Subcutaneous abdominal adipose tissue (tissue), 5 donors: ENCODE results near the gene RLBP1.
"Not testable (repeated sequence)": the region's sequence is repeated elsewhere in the genome, so short reads cannot be mapped to it uniquely, and the experiment has no call there.

Experiments used
- H3K27ac ChIP-seq: one replicate; pipeline ENCODE4 v1.7.0; 2013; ENCODE audit warnings: low read depth, mild to moderate bottlenecking, inconsistent platforms, low read length, moderate library complexity
- H3K27me3 ChIP-seq, 5 donors: one replicate each; pipeline ENCODE4 v1.7.0; 2013; ENCODE audit warnings: low read length in 5 of 5, inconsistent platforms in 1 of 5; ENCODE audit not compliant: control insufficient read depth in 5 of 5, insufficient read depth in 4 of 5
- H3K36me3 ChIP-seq, 5 donors: one replicate each; pipeline ENCODE4 v1.7.0; 2013; ENCODE audit warnings: low read length in 5 of 5; ENCODE audit not compliant: control insufficient read depth in 5 of 5, insufficient read depth in 5 of 5
- H3K4me1 ChIP-seq, 5 donors: one replicate each; pipeline ENCODE4 v1.7.0; 2013; ENCODE audit warnings: low read length in 5 of 5, mild to moderate bottlenecking in 3 of 5, moderate library complexity in 1 of 5; ENCODE audit not compliant: control insufficient read depth in 5 of 5, insufficient read depth in 5 of 5
- H3K4me3 ChIP-seq, 5 donors: one replicate each; pipeline ENCODE4 v1.7.0; 2013; ENCODE audit warnings: low read length in 5 of 5, low read depth in 1 of 5
- H3K9ac ChIP-seq, 5 donors: one replicate each; pipeline ENCODE4 v1.7.0; 2013; ENCODE audit warnings: low read length in 5 of 5, mild to moderate bottlenecking in 4 of 5, moderate library complexity in 3 of 5
- H3K9me3 ChIP-seq, 5 donors: one replicate each; pipeline ENCODE4 v1.7.0; 2013; ENCODE audit warnings: low read length in 5 of 5; ENCODE audit not compliant: control insufficient read depth in 5 of 5
- donor health status: healthy.
- donor health status: healthy.
- donor health status: healthy.
- donor health status: healthy.
- donor health status: healthy.

RLBP1 gene

GRCh38 chr15:89221543-89221942 lies at the start of gene RLBP1:
TSS of gene RLBP1 (minus strand) at chr15:89221579. CDS start at chr15:89218975, 2,604 bp downstream.
- Histone ChIP-seq H3K4me3 (no peak within 1 kb of the TSS), H3K4me1 (peaks cover 0 to 5% (median 0%) of the 10 kb centered on the region in 5 donors), H3K27me3 (no peaks in the 10 kb centered on the region), H3K9me3 (no peaks in the 10 kb centered on the region), H3K27ac (no peak within 1 kb of the TSS), H3K9ac (no peak within 1 kb of the TSS), H3K36me3 (no peaks in the 10 kb centered on the region)

- not testable (repeated sequence) for H3K4me1 ChIP-seq, H3K27ac ChIP-seq, H3K27me3 ChIP-seq, H3K4me3 ChIP-seq, H3K9ac ChIP-seq, H3K9me3 ChIP-seq, H3K36me3 ChIP-seq
Measured at GRCh38 chr15:89250142-89250541, 28.8 kb upstream of the RLBP1 start.

- Histone ChIP-seq H3K27me3 (no peaks in the 10 kb centered on the region), H3K9me3 (no peaks in the 10 kb centered on the region), H3K4me3 (no peak overlapping the region), H3K27ac (no peak overlapping the region), H3K9ac (no peak overlapping the region), H3K36me3 (no peaks in the 10 kb centered on the region), H3K4me1 (peaks cover 0 to 12% (median 10%) of the 10 kb centered on the region in 5 donors)
Measured at GRCh38 chr15:89248584-89248983, 27.2 kb upstream of the RLBP1 start.

GRCh38 chr15:89247446-89247845 lies 26.1 kb upstream of the RLBP1 start:
- Histone ChIP-seq H3K9me3 (no peaks in the 10 kb centered on the region), H3K36me3 (no peaks in the 10 kb centered on the region), H3K4me1 (peaks cover 0 to 22% (median 17%) of the 10 kb centered on the region in 5 donors), H3K9ac (no peak overlapping the region), H3K27ac (no peak overlapping the region), H3K27me3 (no peaks in the 10 kb centered on the region), H3K4me3 (no peak overlapping the region)

GRCh38 chr15:89244574-89244903 lies 23.2 kb upstream of the RLBP1 start:
- Histone ChIP-seq H3K4me1 (peaks cover 0 to 22% (median 17%) of the 10 kb centered on the region in 5 donors), H3K9ac (peak overlapping the region; percentile 25 to 84 (median 72)), H3K36me3 (no peaks in the 10 kb centered on the region), H3K27ac (no peak overlapping the region), H3K4me3 (peak overlapping the region; percentile 80 to 97 (median 92)), H3K9me3 (peaks cover 0 to 8% (median 0%) of the 10 kb centered on the region in 5 donors), H3K27me3 (no peaks in the 10 kb centered on the region)

GRCh38 chr15:89243691-89244573 lies 22.6 kb upstream of the RLBP1 start, which contains the start of gene FANCI:
TSS of gene FANCI (plus strand) at chr15:89243979. CDS start at chr15:89247648, 3,669 bp downstream.
- peak within 1 kb of the TSS; percentile 23 for H3K27ac ChIP-seq

GRCh38 chr15:89243046-89243690 lies 21.8 kb upstream of the RLBP1 start:
- Histone ChIP-seq H3K27me3 (no peaks in the 10 kb centered on the region), H3K4me3 (peak overlapping the region; percentile 89 to 98 (median 94)), H3K4me1 (peaks cover 0 to 22% (median 17%) of the 10 kb centered on the region in 5 donors), H3K9me3 (peaks cover 0 to 10% (median 0%) of the 10 kb centered on the region in 5 donors), H3K9ac (peak overlapping the region; percentile 25 to 84 (median 72)), H3K36me3 (no peaks in the 10 kb centered on the region), H3K27ac (peak overlapping the region; percentile 23)

More at GRCh38 chr15:89243691-89244573, 22.6 kb upstream of the RLBP1 start, which contains the start of gene FANCI:
- Histone ChIP-seq H3K9ac (peak within 1 kb of the TSS; percentile 25 to 84 (median 72)), H3K36me3 (no peaks in the 10 kb centered on the region), H3K27me3 (no peaks in the 10 kb centered on the region), H3K4me1 (peaks cover 0 to 22% (median 17%) of the 10 kb centered on the region in 5 donors), H3K9me3 (peaks cover 0 to 10% (median 0%) of the 10 kb centered on the region in 5 donors), H3K4me3 (peak within 1 kb of the TSS; percentile 89 to 98 (median 94))

- H3K27ac ChIP-seq, H3K9me3 ChIP-seq, H3K27me3 ChIP-seq, H3K9ac ChIP-seq, H3K36me3 ChIP-seq, H3K4me3 ChIP-seq: not testable (repeated sequence)
- peaks cover 0 to 22% (median 17%) of the 10 kb centered on the region in 5 donors for H3K4me1 ChIP-seq
Measured at GRCh38 chr15:89239883-89240810, 18.8 kb upstream of the RLBP1 start.

- Histone ChIP-seq H3K27ac (no peak overlapping the region), H3K27me3 (no peaks in the 10 kb centered on the region), H3K4me1 (no peaks in the 10 kb centered on the region), H3K9me3 (no peaks in the 10 kb centered on the region), H3K4me3 (no peak overlapping the region), H3K36me3 (no peaks in the 10 kb centered on the region), H3K9ac (no peak overlapping the region)
Measured at GRCh38 chr15:89231832-89232231, 10.5 kb upstream of the RLBP1 start.
